RPMI8226 (cell line): Measurements from ENCODE around the gene CIRBP.

Experiments used
- DNase-seq: peaks from one replicate; pipeline ENCODE4 v3.0.0-alpha.2; 2015

CIRBP gene

DNA sequence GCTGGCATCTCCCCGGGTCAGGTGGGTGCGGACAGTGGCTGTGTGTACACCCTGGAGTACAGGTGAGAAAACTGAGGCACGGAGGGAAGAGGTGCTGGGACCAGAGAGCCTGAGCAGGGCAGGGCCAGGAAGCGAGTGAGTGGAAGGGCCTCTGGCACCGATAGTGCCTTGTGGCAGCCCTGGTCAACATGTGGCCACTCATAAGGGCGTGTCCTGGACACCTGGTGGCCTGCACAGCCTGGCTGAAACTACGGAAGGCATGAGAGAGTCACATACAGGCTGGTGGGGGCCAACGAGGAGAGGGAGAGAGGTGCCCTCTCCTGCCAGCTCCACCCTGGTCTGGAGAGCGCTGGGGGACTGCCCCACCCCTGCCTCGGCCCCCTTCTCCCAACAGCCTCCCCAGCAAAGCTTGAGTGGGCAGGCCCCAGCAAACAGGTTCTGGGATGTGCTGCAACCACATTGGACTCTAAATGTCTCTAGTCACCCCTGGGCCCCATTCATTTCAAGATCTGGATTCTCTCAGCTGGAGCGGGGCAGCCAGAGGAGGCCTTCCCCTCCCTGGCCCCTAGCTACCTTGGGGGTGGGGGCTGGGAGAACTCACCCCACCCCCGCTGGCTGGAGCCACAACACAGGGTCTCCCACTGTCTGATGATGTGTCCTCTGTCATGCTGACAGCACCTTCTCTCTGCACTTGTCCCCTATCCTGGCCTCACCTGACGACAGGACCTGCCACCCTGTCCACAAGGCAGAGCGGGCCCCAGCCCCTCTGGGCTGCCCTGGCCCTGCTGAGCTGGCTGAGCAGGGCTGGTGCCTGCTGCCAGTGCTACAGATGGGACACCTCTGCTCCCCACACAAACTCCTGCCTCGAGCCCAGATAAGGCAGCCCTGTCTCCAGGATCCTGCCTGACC, 37.1 kb upstream of the CIRBP start:
- no peak for DNase-seq

GRCh38 chr19:1232652-1233072, 36.5 kb upstream of the CIRBP start:
- no peak for DNase-seq

- DNase-seq = no peak
Measured at GRCh38 chr19:1233115-1233667, 35.9 kb upstream of the CIRBP start.

DNA sequence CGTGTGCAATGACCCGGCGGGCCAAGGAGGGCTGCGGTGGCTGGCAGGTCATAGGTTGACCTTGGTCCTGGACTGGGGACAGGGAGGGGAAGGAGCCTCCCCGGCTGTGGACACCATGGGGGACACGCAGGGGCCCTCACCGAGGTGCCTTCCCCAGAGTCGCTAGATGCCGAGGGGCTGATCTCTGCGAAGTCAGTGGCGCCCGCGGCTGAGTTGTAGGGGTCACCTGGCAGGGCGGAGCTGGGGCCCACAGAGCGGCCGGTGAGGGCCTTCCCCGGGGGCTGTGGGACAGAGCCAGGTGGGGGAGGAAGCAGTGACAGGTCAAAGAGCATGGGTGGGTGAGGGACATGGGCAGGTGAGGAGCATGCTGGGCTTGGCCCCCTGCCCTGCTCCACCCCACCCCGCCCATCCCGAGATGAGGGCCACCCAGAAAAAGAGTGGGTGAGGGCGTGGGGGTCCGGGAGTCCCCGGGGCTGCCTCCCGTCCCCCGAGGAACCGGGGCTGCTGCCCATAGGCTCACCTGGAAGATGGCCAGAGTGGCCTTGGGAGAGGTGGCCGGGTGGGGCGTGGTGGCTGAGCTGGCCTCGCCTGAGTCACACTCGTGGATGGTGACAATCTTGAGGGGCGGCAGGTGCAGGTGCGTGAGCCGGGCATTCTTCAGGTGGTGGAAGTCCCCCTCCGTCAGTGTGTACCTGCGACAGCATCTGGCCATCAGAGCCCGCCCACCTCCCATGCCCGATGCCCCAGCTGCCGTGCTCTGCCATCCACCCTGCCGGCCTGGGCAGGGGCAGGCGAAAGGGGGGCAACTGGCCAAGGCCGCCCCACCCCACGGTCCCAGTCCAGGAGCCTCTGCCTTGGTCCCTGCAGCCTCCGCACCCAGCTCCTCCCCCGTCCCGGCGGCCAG, 34.8 kb upstream of the CIRBP start:
- no peak for DNase-seq

DNA sequence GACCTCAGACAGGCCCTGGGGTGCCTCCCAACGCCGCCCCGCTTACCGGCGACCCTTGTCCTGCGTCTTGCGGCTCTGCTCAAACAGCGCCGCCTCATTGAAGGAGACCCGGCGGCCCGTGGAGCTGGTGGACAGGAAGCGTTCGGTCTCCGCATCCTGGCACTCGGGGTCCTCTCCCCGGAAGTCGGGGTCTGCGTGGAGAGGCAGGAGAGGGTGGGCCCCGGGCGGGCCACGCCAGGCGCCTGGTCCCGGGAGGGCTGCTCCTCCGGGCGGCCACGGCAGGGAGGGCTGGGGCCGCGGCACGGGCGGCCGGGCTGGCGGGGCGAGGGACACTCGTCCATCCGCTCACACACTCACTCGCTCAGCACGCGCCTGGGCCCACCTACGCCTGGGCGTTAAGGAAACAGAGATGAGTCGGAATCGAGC, 34.2 kb upstream of the CIRBP start:
- DNase-seq = no peak

DNA sequence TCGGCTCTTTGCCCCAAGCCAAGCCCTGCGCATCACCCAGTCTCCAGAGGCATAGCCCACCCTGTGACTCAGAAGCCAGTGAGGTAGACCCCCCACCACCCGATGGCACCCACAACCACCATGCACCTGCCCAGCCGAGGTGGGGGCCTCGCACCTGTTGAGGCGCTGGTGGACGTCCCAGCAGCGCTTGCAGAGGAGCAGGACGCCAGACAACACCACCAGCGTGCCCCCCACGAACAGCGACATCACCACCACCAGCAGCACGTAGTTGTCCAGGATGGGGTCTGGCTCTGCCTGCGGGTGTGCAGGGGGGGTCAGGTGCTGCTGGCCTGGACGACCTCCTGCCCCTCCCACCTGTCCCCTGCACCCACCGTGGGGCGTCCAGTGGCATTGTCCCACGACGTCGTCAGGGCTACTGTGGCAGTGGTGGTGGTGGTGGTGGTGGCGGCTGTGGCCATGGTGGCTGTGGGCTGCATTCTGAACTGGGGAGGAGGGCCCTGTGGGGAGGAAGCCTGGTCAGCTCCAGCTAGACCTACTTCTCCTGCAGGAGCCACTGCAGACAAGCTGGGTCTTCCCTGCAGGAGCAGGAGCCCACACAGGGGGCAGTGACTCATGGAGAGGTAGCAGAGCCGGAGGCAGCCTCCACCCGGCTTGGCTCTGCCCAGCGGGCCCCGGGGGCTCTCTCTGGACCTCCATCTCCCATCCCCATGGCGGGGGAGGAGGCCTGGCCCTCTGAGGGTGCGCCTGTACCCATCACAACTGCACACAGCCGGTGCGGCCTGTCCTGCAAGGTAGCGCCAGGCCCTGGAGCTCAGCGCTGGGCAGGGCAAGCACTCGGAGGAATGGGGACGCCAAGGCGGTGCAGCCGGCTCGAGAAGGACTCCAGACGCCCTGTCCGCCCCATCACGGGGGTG, 33.2 kb upstream of the CIRBP start:
- no peak for DNase-seq

- DNase-seq = no peak
Measured at GRCh38 chr19:1236576-1236975, 32.6 kb upstream of the CIRBP start.

DNA sequence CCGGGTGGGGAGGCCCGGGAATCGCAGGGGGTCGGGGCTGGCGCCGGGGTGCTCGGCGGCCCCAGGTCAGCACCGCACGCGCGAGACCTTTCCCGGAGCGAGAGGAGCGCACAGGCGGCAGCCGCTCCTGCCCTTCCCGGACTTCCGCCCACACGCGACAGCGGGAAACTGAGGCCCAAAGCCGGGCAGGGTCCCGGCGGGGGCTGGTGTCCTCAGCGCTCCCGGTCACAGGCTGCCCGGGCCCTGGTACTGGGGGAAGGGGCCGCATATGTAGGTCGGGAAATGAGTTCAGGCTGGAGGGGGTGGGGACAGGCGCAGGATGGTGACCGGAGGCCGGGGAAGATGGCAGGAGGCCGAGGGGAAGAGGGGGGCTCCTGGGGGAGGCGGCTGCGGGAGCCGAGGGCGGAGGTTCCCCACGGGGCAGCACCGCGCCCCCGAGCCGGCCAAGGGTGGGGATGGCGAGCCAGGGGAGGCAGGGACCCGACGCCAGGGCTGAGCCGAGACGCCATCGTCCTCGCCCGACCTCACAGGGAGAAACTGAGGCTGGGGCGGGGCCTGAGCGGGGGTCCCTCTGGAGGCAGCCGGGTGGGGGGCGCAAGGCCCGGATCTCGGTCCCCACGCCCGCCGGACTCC, 32.0 kb upstream of the CIRBP start:
- peak; percentile 28 for DNase-seq

- peak; percentile 51 for DNase-seq
Measured at GRCh38 chr19:1237754-1238368, 31.3 kb upstream of the CIRBP start, which contains the start of gene CBARP. TSS of gene CBARP (minus strand) at chr19:1238005. CDS start at chr19:1236100, 1,905 bp downstream.

DNA sequence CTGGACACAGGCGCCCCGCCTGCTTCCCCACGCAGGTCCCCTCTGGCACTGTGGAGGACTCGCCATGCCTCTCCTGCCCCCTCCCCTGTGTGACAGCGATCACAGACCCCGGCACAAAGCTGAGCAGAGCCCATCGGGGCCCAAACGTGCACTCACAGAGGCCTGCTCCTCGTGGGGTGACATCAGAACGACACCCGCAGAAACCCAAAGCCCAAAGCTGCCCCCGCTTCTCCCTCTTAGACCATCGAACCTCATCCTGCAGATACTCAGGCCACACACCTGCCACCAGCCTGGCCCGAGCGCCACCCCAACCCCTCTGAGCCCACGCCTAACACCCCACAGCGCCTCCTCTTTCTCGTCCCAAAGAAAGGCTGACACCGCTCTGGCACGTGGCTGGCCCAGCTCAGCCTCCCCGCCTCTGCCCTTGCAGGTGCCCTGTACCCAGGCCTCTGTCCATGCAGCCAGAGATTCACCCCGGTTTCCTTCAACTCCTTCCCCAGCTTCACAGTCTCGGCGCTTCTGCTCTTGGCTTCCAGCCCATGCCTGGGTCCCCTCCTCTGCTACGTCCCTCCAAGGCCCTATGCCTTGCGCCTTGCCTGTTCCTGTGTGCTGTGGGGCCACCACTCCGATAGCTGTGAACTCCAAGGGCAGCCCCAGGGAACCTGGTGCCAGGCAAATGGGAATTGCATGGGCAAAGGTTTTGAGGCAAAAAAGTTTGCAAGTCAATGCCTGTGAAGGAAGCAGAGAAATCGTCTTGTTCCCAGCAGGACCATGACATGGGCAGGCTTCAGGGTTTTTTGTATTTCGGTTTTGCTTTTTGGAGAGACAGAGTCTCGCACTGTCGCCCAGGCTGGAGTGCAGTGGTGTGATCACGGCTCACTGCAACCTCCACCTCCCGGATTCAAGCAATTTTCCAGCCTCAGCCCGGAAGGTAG, 30.5 kb upstream of the CIRBP start:
- peak; percentile 25 for DNase-seq

- no peak for DNase-seq
Measured at GRCh38 chr19:1239420-1239795, 29.7 kb upstream of the CIRBP start.

- DNase-seq = peak; percentile 86
Measured at GRCh38 chr19:1239796-1240737, 29.1 kb upstream of the CIRBP start.

DNA sequence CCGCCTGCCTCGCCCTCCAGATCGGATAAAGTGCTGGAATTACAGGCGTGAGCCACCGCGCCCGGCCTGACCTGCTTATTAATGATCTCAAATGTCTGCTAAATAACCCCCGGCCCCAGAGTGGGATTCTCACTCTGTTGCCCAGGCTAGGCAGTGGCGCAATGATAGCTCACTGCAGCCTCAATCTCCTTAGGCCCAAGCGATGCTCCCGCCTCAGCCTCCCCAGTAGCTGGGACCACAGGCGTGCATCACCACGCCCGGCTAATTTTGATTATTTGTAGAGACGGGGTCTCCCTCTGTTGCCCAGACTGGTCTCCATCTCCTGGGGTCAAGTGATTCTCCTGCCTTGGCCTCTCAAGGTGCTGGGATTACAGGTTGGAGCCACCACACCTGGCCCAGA, 28.2 kb upstream of the CIRBP start:
- DNase-seq = no peak

- DNase-seq = peak; percentile 98
Measured at GRCh38 chr19:1241417-1242095, 27.6 kb upstream of the CIRBP start, which contains the start of gene ATP5F1D. TSS of gene ATP5F1D (plus strand) at chr19:1241751. CDS start at chr19:1241851, 100 bp downstream.

GRCh38 chr19:1243768-1244692, 25.1 kb upstream of the CIRBP start:
- peak; percentile 85 for DNase-seq

DNA sequence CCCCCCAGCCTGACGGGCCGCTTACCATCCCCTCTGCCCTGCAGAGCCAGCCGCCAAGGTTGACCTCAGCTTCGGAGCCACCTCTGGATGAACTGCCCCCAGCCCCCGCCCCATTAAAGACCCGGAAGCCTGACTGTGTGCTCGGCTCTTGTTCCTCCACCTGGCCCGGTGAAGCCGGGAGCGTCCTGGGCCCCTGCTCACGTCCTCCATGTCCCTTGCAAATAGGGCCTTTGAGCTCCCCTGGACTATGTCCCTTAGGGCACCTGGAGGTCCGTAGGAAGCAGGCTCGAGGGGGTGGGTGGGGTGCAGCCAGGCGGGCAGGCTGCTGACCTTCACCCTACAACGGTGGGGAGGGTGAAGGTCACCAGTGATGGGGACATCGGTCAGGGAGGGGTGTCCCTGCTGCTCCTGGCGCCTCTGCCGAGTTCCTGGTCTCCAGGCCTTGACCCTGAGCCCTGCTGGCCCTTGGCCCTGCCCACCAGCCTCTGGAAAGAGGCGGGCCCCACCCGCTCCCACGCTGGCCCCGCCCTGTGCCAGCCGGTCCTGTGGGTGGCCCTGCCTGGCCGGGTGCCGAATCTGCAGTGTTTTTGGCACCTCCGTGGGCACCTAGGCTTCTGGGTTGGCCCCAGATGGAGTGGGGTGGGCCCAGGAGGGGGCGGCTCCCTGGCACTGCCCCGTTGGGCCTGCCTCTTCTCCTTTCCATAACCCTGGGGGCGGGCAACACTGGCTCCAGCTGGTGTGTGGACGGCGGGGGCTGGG, 24.3 kb upstream of the CIRBP start:
- DNase-seq = peak; percentile 36
